NCI-H1694 (cell line): ENCODE results near the gene TGOLN2.

ENCODE experiments used
- DNase-seq: peaks from one replicate; lab custom pipeline; 2025; lab: John Stamatoyannopoulos, UW

TGOLN2 gene

DNA sequence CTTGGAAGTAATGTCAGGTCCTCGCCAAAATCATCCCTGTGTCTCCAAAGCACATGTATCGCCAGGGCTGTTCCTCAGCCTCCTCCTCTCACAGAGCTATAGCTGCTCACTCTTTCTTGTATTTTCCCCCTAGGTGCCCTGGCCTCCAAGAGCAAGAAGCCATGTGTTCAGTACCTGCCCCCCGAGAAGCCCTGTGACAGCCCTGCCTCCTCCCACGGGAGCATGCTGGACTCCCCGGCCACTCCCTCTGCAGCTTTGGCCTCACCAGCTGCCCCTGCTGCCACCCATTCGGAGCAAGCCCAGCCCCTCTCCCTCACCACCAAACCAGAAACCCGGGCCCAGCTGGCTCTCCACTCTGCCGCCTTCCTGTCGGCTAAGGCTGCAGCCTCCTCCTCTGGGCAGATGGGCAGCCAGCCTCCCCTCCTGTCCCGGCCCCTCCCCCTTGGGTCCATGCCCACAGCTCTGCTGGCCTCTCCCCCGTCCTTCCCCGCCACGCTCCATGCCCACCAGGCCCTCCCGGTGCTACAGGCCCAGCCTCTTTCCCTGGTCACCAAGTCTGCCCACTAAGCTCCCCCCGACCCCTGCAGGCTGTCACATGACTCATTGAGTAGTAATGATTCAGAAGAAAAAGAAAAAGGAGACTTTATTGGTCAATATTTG is 18.8 kb downstream of the TGOLN2 start:
- peak; percentile 87 for DNase-seq

- no peak for DNase-seq
These were observed 19.6 kb downstream of the TGOLN2 start for GRCh38 chr2:85308201-85308600.

- DNase-seq: no peak
These were observed 20.3 kb downstream of the TGOLN2 start for GRCh38 chr2:85307527-85307897.

GRCh38 chr2:85303780-85304531 is 23.8 kb downstream of the TGOLN2 start:
- no peak for DNase-seq

DNA sequence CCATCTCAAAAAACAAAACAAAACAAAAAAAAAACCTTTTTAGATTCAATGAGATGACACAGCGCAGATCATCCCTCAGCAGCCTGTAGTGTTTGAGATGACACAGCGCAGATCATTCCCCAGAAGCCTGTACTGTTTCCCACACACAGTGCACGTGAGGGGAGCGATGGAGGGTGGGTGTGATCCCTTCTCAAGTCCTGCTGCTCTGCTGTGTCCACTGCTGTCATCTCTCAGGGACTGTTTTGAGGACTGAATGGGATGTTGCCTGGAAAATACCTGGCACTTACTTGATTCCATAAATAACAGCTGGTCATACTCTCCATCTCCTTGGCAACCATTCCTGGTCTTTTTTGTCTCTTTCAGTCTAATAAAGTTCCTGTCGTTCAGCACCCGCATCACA is 25.7 kb downstream of the TGOLN2 start:
- DNase-seq: peak; percentile 36

GRCh38 chr2:85291425-85292023 is 36.3 kb downstream of the TGOLN2 start:
- no peak for DNase-seq

- no peak for DNase-seq
These were observed 39.5 kb downstream of the TGOLN2 start for GRCh38 chr2:85288244-85288725.

- DNase-seq: no peak
These were observed 40.1 kb downstream of the TGOLN2 start for GRCh38 chr2:85287721-85288120.

DNA sequence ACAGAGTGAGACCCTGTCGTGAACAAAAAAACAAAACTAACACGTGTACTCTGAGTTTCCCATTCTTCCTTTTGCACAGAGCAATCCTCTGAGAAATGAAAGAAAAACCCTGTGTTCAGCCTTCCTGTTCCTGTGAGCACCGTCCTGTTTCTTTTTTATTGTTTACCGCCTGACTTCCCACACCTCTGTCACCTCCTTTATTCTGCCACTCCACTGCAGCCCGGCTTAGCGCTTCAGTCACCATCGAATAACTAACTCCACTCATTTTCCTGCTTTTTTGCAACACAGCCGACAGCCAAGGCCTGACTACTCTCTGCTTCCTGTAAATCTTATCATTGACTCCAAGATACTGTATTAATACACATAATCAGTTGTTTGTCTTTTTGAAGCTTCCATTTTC is 40.9 kb downstream of the TGOLN2 start:
- DNase-seq: no peak

GRCh38 chr2:85283641-85284040 is 44.1 kb downstream of the TGOLN2 start:
- no peak for DNase-seq

DNA sequence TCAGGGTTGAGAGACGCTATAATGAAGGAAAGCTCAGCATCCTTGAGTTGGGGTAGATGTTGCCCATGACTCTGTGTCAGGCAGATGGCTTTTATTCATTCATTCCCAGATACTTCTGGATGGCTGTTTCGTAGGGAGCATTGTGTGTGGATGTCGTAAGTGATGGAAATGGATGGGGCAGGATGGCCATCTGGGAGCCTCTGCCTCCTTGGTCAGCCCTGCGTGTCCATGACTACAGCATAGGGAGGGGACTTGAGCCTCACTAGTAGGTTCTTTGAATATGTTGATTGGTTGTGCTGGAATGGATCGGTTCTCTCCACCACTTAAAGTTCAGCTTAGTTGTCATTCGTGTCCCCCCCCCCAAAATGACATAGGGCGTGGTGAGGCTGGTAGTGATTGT is 44.9 kb downstream of the TGOLN2 start:
- no peak for DNase-seq

DNA sequence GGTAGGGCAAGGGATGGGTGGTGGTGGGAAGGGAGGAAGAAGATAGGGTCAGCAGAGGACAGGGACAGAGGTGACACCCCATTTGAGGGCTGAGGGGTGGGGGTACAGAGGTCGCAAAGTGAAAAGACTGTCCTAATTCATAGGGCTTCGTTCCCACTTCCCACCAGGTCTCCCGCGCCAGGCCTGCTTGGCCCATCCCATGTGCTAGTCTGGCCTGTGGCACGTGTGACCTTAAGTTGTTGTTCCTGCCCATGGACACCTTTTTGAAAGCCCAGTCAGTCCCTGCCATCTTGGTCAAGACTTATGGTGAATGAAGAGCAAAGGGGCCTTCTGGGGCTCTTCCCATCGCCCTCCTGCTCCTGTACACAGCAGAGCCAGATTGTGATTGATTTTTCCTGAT is 46.2 kb downstream of the TGOLN2 start:
- no peak for DNase-seq

GRCh38 chr2:85278361-85278760 is 49.4 kb downstream of the TGOLN2 start:
- DNase-seq: no peak

DNA sequence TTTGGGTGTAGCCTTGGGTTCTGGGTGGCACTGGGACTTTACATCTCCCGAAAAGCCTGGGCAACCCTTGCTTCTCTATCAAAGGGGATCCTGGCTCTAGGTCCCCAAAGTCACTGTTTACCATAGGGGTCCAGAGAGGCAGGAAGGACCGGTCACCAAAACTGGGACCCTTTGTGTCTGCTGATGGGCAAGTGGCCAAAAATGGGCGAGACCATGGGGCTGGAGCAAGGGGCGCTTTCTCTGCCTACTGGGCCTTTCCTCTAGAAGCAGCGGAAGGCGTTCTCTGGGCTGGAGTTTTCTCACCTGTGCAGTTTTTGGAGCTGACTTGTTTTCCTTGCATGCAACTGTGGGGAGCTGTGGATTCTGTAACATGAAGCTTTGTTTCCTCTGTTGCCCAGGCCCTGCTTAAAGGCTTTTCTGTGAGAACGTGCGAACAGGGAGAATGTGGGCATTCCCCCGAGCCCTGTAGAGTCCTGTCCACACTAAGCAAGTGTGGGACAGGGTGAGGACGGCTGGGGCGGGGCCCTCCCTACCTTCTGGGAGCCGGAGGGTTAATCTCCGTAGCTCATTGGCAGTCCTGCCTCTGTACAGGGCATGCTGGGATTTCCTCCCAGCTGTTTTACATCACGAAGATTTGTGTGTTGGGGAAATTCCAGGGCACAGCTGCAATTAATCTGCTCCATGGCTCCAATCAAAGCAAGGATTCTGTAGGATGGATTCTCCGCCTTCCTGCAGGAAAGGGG is 50.2 kb downstream of the TGOLN2 start:
- DNase-seq: no peak

DNA sequence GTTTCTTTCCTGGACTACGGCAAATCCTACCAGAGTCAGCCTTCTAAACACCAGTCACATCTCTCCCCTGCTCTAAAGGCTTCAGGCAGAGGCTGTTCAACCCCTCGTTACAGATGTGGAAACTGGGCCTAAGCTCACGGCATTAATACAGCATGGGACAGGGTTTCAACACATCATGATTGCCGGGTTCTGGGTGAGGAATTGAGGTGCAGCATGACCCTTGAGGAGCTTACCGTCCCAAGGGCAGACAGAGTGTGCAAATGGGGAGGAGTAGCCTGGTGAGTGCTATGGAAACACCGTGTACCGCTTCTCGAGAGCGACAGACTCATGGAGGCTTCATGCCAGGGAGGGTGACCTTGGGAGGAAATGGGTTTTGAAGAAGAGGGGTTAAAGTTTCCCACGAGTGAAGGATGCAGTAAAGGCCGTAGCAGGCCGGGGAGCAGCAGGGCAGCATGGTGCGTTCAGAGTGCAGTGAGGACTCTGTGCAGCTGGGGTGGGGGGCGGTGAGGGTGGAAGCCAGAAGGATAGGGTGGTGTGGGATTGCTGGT is 51.1 kb downstream of the TGOLN2 start:
- no peak for DNase-seq

DNA sequence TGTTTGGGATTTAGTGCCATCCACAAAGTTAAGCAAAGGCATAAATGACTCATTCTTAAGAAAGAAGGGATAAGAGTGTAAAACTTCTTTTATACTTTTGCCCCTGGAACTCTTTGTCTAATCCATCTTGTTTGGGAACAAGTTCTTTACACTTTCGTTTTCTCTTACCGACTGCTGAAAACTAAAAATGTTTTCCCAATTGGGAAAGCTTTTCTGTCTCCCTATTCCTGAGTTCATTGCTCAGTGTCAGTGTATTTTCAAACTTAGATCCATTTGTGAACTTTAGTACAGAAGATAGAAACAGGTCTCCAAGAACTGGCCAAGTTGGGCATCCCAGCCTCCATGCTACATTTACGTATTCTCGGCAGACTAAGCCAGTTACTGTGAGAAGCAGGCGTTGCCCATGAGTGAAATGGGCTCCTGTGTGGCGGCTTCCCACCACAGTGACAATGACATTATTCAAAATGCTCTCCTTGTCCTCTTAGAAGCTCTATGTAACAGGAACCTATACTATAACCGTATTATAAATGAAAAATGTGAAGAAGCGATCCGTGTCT is 51.7 kb downstream of the TGOLN2 start:
- DNase-seq: no peak

DNA sequence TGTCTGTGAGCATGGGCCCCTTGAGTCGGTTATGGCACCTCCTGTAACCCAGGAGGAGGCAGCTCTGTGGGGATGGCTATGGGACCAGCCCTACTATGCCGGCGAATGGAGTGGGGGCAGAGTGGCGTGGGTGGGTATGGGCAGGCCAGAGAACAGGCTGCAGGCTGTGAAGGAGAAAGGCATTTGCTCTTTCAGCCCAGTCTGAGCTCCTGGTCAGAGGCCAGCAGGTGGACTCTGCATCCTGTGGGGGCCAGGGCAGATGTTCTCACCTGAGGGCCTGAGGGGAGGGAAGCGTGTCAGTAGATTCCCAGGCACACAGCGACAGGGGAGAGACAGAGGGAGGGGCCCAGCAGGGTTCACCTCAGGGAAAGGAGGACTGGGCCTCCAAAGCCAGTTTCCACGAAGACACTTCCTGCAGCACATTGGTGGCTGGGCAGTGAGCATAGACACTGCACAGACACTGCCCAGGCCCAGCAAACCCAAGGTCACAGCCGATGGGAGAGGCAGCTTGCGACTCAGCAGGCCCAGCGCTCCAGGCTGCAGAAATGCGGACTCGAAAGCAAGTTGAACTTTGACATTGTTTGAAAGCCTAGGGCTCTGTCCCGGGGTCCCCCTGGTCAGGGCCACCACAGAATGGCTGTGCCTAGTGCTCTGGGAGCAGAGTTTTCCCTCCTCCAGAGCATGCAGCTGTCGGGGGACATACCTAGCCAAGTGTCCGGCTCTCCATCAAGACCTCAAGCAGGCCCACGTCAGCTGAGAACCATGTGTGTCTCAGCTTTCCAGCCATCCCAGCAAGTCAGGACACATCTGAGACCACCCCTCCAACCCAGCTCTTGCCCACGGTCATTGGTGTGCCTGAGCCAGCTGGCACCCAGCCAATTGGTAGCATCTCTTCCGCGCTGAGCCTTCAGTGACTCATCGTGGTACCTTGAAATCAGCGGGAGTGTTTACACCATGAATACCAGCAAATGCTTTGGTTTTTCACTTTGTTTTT is 53.8 kb downstream of the TGOLN2 start:
- DNase-seq: peak; percentile 10

DNA sequence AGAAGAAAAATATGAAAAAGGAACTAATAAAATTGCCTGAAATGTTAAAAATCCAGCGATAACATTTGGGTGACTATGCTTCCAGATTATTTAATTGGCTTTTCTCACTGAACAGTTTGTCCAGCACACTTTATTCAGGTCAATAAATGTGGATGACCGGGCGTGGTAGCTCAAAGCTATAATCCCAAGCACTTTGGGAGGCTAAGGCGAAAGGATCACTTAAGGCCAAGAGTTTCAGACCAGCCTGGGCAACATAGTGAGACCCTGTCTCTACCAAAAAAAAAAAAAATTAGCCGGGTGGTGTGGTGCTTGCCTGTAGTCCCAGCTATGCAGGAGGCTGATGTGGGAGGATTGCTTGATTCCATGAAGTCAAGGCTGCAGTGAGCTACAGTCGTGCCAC is 55.4 kb downstream of the TGOLN2 start:
- no peak for DNase-seq

DNA sequence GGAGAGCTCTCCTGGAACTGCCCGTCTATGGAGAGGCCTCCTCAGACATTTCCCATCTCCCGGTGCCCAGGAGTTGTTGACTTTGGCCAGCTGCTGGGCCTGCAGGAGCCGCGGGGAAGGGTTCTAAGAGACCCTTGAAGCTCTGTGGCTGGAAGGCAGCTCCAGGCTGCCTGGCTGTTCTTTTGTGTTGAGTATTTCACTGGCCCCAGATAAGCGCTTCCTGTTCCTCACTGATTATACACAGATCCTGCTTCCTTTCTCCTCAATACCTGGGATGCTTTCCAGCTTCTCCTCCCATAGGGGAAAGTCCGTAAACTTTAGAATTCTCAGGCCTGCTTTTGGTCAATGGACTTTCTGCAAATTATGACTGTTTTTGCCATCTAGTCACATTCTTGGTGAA is 57.8 kb downstream of the TGOLN2 start:
- no peak for DNase-seq
